Breast epithelium (tissue), 4 donors: ENCODE results near the gene TTC17. TPM values are rescaled to one million over a fixed set of nuclear protein-coding genes. Genes with fewer than 3 reads are reported as not detected.

Experiments
- DNase-seq, 2 donors: peaks; one replicate each; pipeline ENCODE4 v3.0.0-alpha.2; 2019; ENCODE audit warnings: low spot score in 2 of 2
- H3K27ac ChIP-seq, 2 donors: fragments of 200-600 bp; sonication (generic) in 1 of 2; one replicate each; pipeline ENCODE4 v1.5.1; 2016 to 2019; ENCODE audit warnings: mild to moderate bottlenecking in 1 of 2
- H3K27me3 ChIP-seq, 2 donors: fragments of 200-600 bp; sonication (generic) in 1 of 2; one replicate each; pipeline versions ENCODE4 v1.5.1 to v1.6.0; 2017 to 2019; ENCODE audit warnings: control low read depth in 1 of 2, mild to moderate bottlenecking in 1 of 2
- H3K36me3 ChIP-seq: fragments of 200-600 bp; one replicate; pipeline ENCODE4 v1.5.1; 2019
- H3K4me1 ChIP-seq, 2 donors: fragments of 200-600 bp; sonication (generic); one replicate each; pipeline ENCODE4 v1.5.1; 2016 to 2019; ENCODE audit warnings: control low read depth in 1 of 2
- H3K4me3 ChIP-seq, 3 donors: fragments of 200-600 bp; sonication (generic); 1 replicate in 2 of 3; 2 replicates in 1 of 3; pipeline ENCODE4 v1.5.1; 2016 to 2019; ENCODE audit warnings: mild to moderate bottlenecking in 3 of 3, moderate library complexity in 2 of 3
- H3K9me3 ChIP-seq, 2 donors: fragments of 200-600 bp; sonication (generic) in 1 of 2; one replicate each; pipeline ENCODE4 v1.5.1; 2016 to 2019; ENCODE audit warnings: control low read depth in 1 of 2
- CTCF ChIP-seq, 3 donors: fragments of 450-650 bp; IDR thresholded peaks; one replicate each; pipeline ENCODE4 v1.5.1; 2016 to 2017; ENCODE audit warnings: antibody characterized with exemption in 3 of 3, mild to moderate bottlenecking in 3 of 3, moderate library complexity in 3 of 3
- POLR2A ChIP-seq: fragments of 450-650 bp; IDR thresholded peaks from one replicate; pipeline ENCODE4 v1.6.1; 2016; ENCODE audit warnings: antibody characterized with exemption, mild to moderate bottlenecking, moderate library complexity
- POLR2AphosphoS5 ChIP-seq, 3 donors: sonication (generic); formaldehyde crosslinking; IDR thresholded peaks; one replicate each; pipeline ENCODE4 v1.6.1; 2017; ENCODE audit warnings: antibody characterized with exemption in 3 of 3
- intact Hi-C: fragments of 100-400 bp; cut with DNase I; formaldehyde crosslinking; loops from one replicate; pipeline ENCODE4 v1.15.1; 2023; ENCODE audit warnings: low total_unique reads
- total RNA-seq, 3 donors: library from RNA; depleted of rRNA; stranded (reverse); fragments of >200 nt; gene quantifications; one replicate each; pipeline ENCODE4 v1.1.0, GENCODE V29; 2016

TTC17 gene
- total RNA-seq, 3 donors from 2014 or later = 105 to 199 (median 154) TPM

- intact Hi-C loops = no loop called here
- Histone ChIP-seq H3K36me3 (peaks cover 8% of the 10 kb centered on the region), H3K4me1 (no peaks in the 10 kb centered on the region), H3K4me3 (no peak overlapping the region), H3K9me3 (no peaks in the 10 kb centered on the region), H3K27me3 (no peaks in the 10 kb centered on the region), H3K27ac (no peak overlapping the region)
- DNase-seq = no peak
- TF ChIP-seq CTCF (IDR thresholded peaks at IDR 0.05) (no peak), POLR2A (no peak), POLR2AphosphoS5 (IDR thresholded peaks at IDR 0.05) (no peak)
These were observed 131.2 kb downstream of the TTC17 start for GRCh38 chr11:43489869-43490465.

- no peak for DNase-seq
- TF ChIP-seq POLR2AphosphoS5 (IDR thresholded peaks at IDR 0.05) (no peak), CTCF (IDR thresholded peaks at IDR 0.05) (no peak), POLR2A (no peak)
- no peaks in the 10 kb centered on the region for H3K9me3 ChIP-seq
- H3K36me3 ChIP-seq = peaks cover 8% of the 10 kb centered on the region
- intact Hi-C loops = no loop called here
- no peaks in the 10 kb centered on the region for H3K4me1 ChIP-seq
- H3K4me3 ChIP-seq = no peak overlapping the region
- H3K27me3 ChIP-seq = no peaks in the 10 kb centered on the region
- no peak overlapping the region for H3K27ac ChIP-seq
These were observed 134.0 kb downstream of the TTC17 start for GRCh38 chr11:43492701-43493100.

- Histone ChIP-seq H3K9me3 (no peaks in the 10 kb centered on the region), H3K27me3 (no peaks in the 10 kb centered on the region), H3K36me3 (peaks cover 8% of the 10 kb centered on the region), H3K4me3 (no peak overlapping the region), H3K4me1 (no peaks in the 10 kb centered on the region), H3K27ac (no peak overlapping the region)
- intact Hi-C loops = no loop called here
- no peak for TF ChIP-seq CTCF (IDR thresholded peaks at IDR 0.05)
- TF ChIP-seq POLR2AphosphoS5 (IDR thresholded peaks at IDR 0.05) = no peak
- TF ChIP-seq POLR2A = no peak
- DNase-seq = no peak
These were observed 134.7 kb downstream of the TTC17 start for GRCh38 chr11:43493431-43493830.

- TF ChIP-seq POLR2AphosphoS5 (IDR thresholded peaks at IDR 0.05) (no peak), CTCF (IDR thresholded peaks at IDR 0.05) (no peak), POLR2A (no peak)
- no peaks in the 10 kb centered on the region for H3K9me3 ChIP-seq
- intact Hi-C loops = no loop called here
- H3K4me3 ChIP-seq = no peak overlapping the region
- no peaks in the 10 kb centered on the region for H3K4me1 ChIP-seq
- H3K27ac ChIP-seq = no peak overlapping the region
- H3K27me3 ChIP-seq = peaks cover 0 to 3% of the 10 kb centered on the region in 2 donors
- DNase-seq = no peak
- no peaks in the 10 kb centered on the region for H3K36me3 ChIP-seq
These were observed 138.4 kb downstream of the TTC17 start for GRCh38 chr11:43497144-43497543.

GRCh38 chr11:43498561-43498960, 139.8 kb downstream of the TTC17 start:
- H3K4me3 ChIP-seq = no peak overlapping the region
- H3K4me1 ChIP-seq = no peaks in the 10 kb centered on the region
- DNase-seq = no peak
- peaks cover 0 to 3% of the 10 kb centered on the region in 2 donors for H3K27me3 ChIP-seq
- no peak overlapping the region for H3K27ac ChIP-seq
- intact Hi-C loops = no loop called here
- no peaks in the 10 kb centered on the region for H3K9me3 ChIP-seq
- TF ChIP-seq POLR2A (no peak), POLR2AphosphoS5 (IDR thresholded peaks at IDR 0.05) (no peak), CTCF (IDR thresholded peaks at IDR 0.05) (no peak)
- no peaks in the 10 kb centered on the region for H3K36me3 ChIP-seq
